C4-2B (cell line): ENCODE results near the gene MYH6.

ENCODE experiments used
- H3K27ac ChIP-seq: fragments of 450-650 bp; 2 replicates; pipeline ENCODE4 v1.5.1; 2017
- ZFX ChIP-seq: fragments of 450-650 bp; IDR thresholded peaks from 2 replicates; pipeline ENCODE4 v1.6.1; 2017
- TF ChIP-seq, protein P1 (sequence below): fragments of 450-650 bp; conservative IDR thresholded peaks from 2 replicates; pipeline ENCODE4 v1.5.1; 2017; ENCODE audit warnings: mild to moderate bottlenecking

The MYH6 gene

GRCh38 chr14:23354990-23355389, 53.1 kb downstream of the MYH6 start:
- H3K27ac ChIP-seq = no peak overlapping the region
- TF ChIP-seq, protein P1, sequence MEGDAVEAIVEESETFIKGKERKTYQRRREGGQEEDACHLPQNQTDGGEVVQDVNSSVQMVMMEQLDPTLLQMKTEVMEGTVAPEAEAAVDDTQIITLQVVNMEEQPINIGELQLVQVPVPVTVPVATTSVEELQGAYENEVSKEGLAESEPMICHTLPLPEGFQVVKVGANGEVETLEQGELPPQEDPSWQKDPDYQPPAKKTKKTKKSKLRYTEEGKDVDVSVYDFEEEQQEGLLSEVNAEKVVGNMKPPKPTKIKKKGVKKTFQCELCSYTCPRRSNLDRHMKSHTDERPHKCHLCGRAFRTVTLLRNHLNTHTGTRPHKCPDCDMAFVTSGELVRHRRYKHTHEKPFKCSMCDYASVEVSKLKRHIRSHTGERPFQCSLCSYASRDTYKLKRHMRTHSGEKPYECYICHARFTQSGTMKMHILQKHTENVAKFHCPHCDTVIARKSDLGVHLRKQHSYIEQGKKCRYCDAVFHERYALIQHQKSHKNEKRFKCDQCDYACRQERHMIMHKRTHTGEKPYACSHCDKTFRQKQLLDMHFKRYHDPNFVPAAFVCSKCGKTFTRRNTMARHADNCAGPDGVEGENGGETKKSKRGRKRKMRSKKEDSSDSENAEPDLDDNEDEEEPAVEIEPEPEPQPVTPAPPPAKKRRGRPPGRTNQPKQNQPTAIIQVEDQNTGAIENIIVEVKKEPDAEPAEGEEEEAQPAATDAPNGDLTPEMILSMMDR = no peak
- TF ChIP-seq ZFX = no peak

DNA sequence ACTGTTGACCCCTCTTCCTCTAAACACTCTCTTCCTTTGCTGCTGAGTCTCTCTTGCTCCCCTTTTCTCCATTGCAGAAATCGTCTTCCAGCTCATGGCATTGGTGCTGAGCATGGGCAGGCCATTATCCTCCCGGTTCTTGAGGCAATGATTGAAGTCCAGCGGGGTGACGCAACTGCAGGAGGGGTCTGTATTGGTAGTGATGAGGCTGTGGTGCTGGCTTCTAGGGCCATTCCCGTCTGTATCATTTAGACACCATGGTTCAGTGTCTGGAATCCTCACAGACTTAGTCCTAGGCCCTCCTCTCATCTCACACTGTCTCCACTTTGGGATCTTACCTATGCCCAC, 54.7 kb downstream of the MYH6 start:
- no peak for TF ChIP-seq ZFX
- TF ChIP-seq, protein P1 = no peak
- H3K27ac ChIP-seq = no peak overlapping the region

- peak within 1 kb of the TSS; percentile 51 for H3K27ac ChIP-seq
- TF ChIP-seq, protein P1 = no peak; the same call in none of the 2 replicates
- no peak for TF ChIP-seq ZFX
Measured at GRCh38 chr14:23352506-23353432, 55.3 kb downstream of the MYH6 start, which contains the start of gene SLC22A17. SLC22A17 (minus strand) TSS chr14:23352887.

DNA sequence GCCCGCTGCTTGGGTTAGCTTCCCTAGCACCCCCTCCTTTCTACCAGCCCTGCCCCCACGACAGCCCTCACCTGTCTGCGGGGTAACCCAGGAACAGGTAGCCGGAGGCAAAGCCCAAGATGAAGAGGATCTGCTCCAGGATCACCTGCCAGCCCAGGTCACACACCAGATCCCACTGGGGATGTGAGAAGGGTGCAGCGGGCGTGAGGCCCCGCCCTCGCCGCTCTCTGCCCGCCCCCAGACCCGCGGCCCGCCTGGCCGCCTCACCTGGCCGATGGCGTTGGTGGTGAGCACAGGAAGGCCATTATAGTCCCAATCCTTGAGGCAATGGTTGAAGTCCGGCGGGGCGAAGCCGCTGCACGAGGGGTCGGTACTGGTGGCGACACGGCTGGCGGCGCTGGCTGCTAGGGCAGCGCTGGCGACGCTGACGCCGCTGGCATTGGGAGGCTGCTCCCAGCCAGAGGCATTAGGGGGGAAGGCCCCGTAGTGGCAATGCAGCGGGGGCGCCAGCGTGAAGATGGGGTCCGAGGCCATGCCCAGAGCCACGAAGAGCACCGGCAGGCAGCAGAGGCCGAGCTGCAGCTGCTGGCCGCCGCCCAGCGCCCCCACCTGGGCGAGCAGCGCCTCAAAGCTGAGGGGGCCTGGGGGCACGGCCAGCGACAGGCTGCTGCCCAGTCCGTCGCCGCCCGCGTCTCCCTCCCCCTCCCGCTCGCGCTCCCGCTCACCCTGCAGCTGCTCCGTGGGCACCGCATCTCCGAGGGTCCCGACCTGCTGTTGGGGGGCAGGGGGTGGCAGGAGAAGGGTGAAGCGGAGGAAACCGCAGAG, 56.2 kb downstream of the MYH6 start:
- TF ChIP-seq, protein P1 = no peak; the same call in 1 of the 2 replicates
- no peak for TF ChIP-seq ZFX
- H3K27ac ChIP-seq = peak overlapping the region; percentile 51

DNA sequence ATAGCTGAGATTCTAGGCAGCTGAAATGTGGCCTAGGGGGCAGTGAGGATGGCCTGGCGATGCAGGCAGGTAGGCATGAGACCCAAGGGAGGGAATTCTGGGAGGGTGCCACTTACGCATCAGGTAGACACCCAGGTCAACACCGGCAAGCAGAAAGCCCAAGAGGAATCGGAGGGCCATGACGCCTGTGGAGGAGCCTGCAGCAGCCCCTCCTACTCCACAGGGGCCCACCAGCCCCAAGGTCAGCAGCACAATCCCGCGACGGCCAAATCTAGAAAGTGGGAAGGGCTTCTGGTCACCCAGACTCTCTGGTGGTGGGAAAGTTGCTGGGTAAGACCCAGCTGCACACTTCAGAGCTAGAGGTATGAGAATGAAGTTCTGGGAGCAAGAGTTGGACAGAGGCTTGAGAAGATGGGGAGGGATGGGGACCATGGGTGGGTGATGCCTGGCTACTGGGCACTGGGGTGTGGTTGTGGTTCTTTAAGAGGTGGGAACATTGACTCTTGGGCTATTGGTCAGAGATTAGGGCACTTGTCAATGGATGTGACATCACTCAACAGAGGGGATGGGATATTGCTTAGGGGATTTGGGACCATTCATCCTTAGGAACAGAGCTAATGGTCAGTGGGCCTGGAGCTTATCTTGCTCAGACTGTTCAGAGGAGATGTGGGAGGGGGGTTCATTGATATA, 58.8 kb downstream of the MYH6 start:
- no peak overlapping the region for H3K27ac ChIP-seq
- TF ChIP-seq, protein P1 = no peak
- TF ChIP-seq ZFX = no peak

DNA sequence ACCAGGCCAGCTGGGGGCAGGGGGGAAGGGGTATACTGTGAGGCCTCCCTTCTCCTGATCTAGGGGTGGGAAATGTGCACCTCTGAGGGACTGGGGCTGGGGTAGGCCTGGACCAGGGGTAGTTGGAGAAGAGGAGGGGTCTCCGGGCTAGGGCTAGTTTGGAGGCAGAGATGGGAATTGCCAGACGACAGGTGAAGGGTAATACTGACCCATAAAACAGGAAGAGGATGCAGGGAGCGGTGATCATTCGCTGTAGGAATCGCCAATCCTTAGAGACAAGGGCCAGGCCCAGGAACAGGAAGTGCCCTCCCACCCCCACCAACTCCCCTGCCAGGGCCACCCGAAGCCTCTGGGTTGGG, 59.8 kb downstream of the MYH6 start:
- no peak overlapping the region for H3K27ac ChIP-seq

More for the DNA sequence above, 59.8 kb downstream of the MYH6 start:
- no peak for TF ChIP-seq ZFX
- TF ChIP-seq, protein P1 = no peak
